CD4-positive, alpha-beta T cell (primary cell): ENCODE results near the gene CAMTA1. TPM values are rescaled to one million over a fixed set of nuclear protein-coding genes. Genes with fewer than 3 reads are reported as not detected.

Source experiments
- ATAC-seq: fragments of 200-7000 bp; cut with Tn5 transposase; one replicate; pipeline ENCODE4 v1.10.0; 2022; ENCODE audit warnings: mild to moderate bottlenecking; ENCODE audit not compliant: poor library complexity
- CTCF ChIA-PET: fragments of 350-600 bp; sonication (Branson Sonifier 250); formaldehyde crosslinking; loops from one replicate; lab custom pipeline; 2021; ENCODE audit warnings: antibody characterized with exemption, inconsistent platforms; lab: Charles Lee
- POLR2A ChIA-PET: fragments of 350-600 bp; sonication (Branson Sonifier 250); formaldehyde crosslinking; loops from one replicate; lab custom pipeline; 2021; ENCODE audit warnings: antibody characterized with exemption, inconsistent platforms; lab: Charles Lee
- DNase-seq, 14 experiments: peaks; one replicate each; pipeline ENCODE4 v3.0.0-alpha.2; 2013 to 2020; ENCODE audit warnings: mixed read lengths in 2 of 14
- H3K27ac ChIP-seq, 2 donors: one replicate each; pipeline versions ENCODE4 v1.5.1 to v1.7.0; 2013; ENCODE audit warnings: low read length in 2 of 2, low read depth in 1 of 2, mild to moderate bottlenecking in 1 of 2
- H3K27me3 ChIP-seq, 2 experiments: 1 replicate in 1 of 2; 2 replicates in 1 of 2; pipeline versions ENCODE4 v1.6.1 to v1.7.0; 2013; ENCODE audit warnings: low read length in 2 of 2, control low read depth in 1 of 2, mild to moderate bottlenecking in 1 of 2, moderate library complexity in 1 of 2; ENCODE audit not compliant: insufficient read depth in 2 of 2, control insufficient read depth in 1 of 2
- H3K36me3 ChIP-seq: one replicate; pipeline ENCODE4 v1.6.1; 2013; ENCODE audit warnings: low read length, control low read depth; ENCODE audit not compliant: insufficient read depth
- H3K4me1 ChIP-seq: one replicate; pipeline ENCODE4 v1.6.1; 2013; ENCODE audit warnings: low read length, control low read depth; ENCODE audit not compliant: insufficient read depth
- H3K4me3 ChIP-seq: one replicate; pipeline ENCODE4 v1.5.1; 2013; ENCODE audit warnings: mild to moderate bottlenecking, low read length, moderate library complexity
- H3K9me3 ChIP-seq, 2 experiments: 1 replicate in 1 of 2; 2 replicates in 1 of 2; pipeline versions ENCODE4 v1.6.1 to v1.7.0; 2013; ENCODE audit warnings: low read length in 2 of 2, mild to moderate bottlenecking in 2 of 2, control low read depth in 1 of 2, moderate library complexity in 1 of 2; ENCODE audit not compliant: control insufficient read depth in 1 of 2, insufficient read depth in 1 of 2
- H3K27ac Mint-ChIP-seq: one replicate; pipeline ENCODE4 v1.8.0; 2020; ENCODE audit warnings: mixed read lengths
- H3K27me3 Mint-ChIP-seq: one replicate; pipeline ENCODE4 v1.8.0; 2021; ENCODE audit warnings: mixed read lengths
- H3K36me3 Mint-ChIP-seq: one replicate; pipeline ENCODE4 v1.8.0; 2021; ENCODE audit warnings: low read depth, mixed read lengths
- H3K4me1 Mint-ChIP-seq: one replicate; pipeline ENCODE4 v1.8.0; 2021; ENCODE audit warnings: low read depth, mixed read lengths
- H3K4me3 Mint-ChIP-seq: one replicate; pipeline ENCODE4 v1.8.0; 2020; ENCODE audit warnings: mild to moderate bottlenecking, mixed read lengths
- H3K9me3 Mint-ChIP-seq: one replicate; pipeline ENCODE4 v1.8.0; 2020; ENCODE audit warnings: mixed read lengths
- CTCF ChIP-seq: fragments of 200-600 bp; IDR thresholded peaks from one replicate; pipeline ENCODE4 v1.8.0; 2022; ENCODE audit warnings: antibody characterized with exemption, mild to moderate bottlenecking
- intact Hi-C, 2 experiments: fragments of 100-400 bp; cut with DNase I in 1 of 2; cut with micrococcal nuclease in 1 of 2; formaldehyde crosslinking; loops; one replicate each; pipeline versions ENCODE4 v1.15.1 to v1.9.0; 2023 to 2025; cut with DNase I, micrococcal nuclease
- total RNA-seq, 174 experiments: library from RNA in 2 of 174; stranded (reverse) in 2 of 174; gene quantifications; one replicate each; pipeline ENCODE4 v1.2.3 and lab custom pipeline; 2021 to 2026

The CAMTA1 gene
- total RNA-seq, 2 experiments from 2014 or later, result 38.6 to 39.3 TPM

GRCh38 chr1:6770751-6771440, 14.4 kb upstream of the CAMTA1 start:
- intact Hi-C loops, result no loop called here
- DNase-seq (no peak), ATAC-seq (no peak)
- Histone ChIP-seq H3K36me3 (no peaks in the 10 kb centered on the region), H3K27me3 (peaks cover 3 to 15% of the 10 kb centered on the region in 2 experiments), H3K9me3 (no peaks in the 10 kb centered on the region), H3K4me1 (no peaks in the 10 kb centered on the region), H3K4me3 (no peak overlapping the region), H3K27ac (no peak overlapping the region)
- POLR2A ChIA-PET, result no interaction called here
- TF ChIP-seq CTCF, result no peak
- Mint-ChIP-seq H3K4me3 (no peak overlapping the region), H3K27me3 (peaks cover 24% of the 10 kb centered on the region), H3K36me3 (no peaks in the 10 kb centered on the region), H3K9me3 (no peaks in the 10 kb centered on the region), H3K4me1 (no peaks in the 10 kb centered on the region), H3K27ac (no peak overlapping the region)
- CTCF ChIA-PET, result no interaction called here

GRCh38 chr1:6771441-6771769, 13.8 kb upstream of the CAMTA1 start:
- Mint-ChIP-seq H3K36me3 (no peaks in the 10 kb centered on the region), H3K27me3 (peaks cover 23% of the 10 kb centered on the region), H3K4me3 (no peak overlapping the region), H3K27ac (no peak overlapping the region), H3K9me3 (no peaks in the 10 kb centered on the region), H3K4me1 (no peaks in the 10 kb centered on the region)
- TF ChIP-seq CTCF, result no peak
- ATAC-seq (no peak), DNase-seq (no peak)
- CTCF ChIA-PET, result no interaction called here
- H3K36me3 ChIP-seq, result no peaks in the 10 kb centered on the region
- peaks cover 3 to 20% of the 10 kb centered on the region in 2 experiments for H3K27me3 ChIP-seq
- H3K27ac ChIP-seq, result no peak overlapping the region
- no peaks in the 10 kb centered on the region for H3K9me3 ChIP-seq
- POLR2A ChIA-PET, result no interaction called here
- intact Hi-C loops, result no loop called here
- no peak overlapping the region for H3K4me3 ChIP-seq
- H3K4me1 ChIP-seq, result no peaks in the 10 kb centered on the region

GRCh38 chr1:6774381-6774780, 10.9 kb upstream of the CAMTA1 start:
- POLR2A ChIA-PET, result no interaction called here
- no peaks in the 10 kb centered on the region for H3K4me1 ChIP-seq
- H3K36me3 ChIP-seq, result no peaks in the 10 kb centered on the region
- Mint-ChIP-seq H3K4me3 (no peak overlapping the region), H3K36me3 (no peaks in the 10 kb centered on the region), H3K27ac (no peak overlapping the region), H3K27me3 (peaks cover 16% of the 10 kb centered on the region), H3K9me3 (peaks cover 3% of the 10 kb centered on the region), H3K4me1 (no peaks in the 10 kb centered on the region)
- H3K9me3 ChIP-seq, result no peaks in the 10 kb centered on the region
- H3K4me3 ChIP-seq, result no peak overlapping the region
- DNase-seq (no peak), ATAC-seq (no peak)
- no peak overlapping the region for H3K27ac ChIP-seq
- H3K27me3 ChIP-seq, result peaks cover 0 to 7% of the 10 kb centered on the region in 2 experiments
- TF ChIP-seq CTCF, result no peak
- intact Hi-C loops, result no loop called here
- CTCF ChIA-PET, result no interaction called here
